PC-9 (cell line): ENCODE data around the gene INHBB. TPM values are rescaled to one million over a fixed set of nuclear protein-coding genes. Genes with fewer than 3 reads are reported as not detected.

Experiments
- BruUV-seq: library from RNA; stranded (reverse); fragments of 400-500 nt; replicated peaks from 2 replicates; lab custom pipeline; 2021; lab: Mats Ljungman, UMichigan
- CTCF ChIA-PET: fragments of 300-600 bp; sonication (Branson Sonifier 250); formaldehyde crosslinking; loops from one replicate; lab custom pipeline; 2022; ENCODE audit warnings: antibody characterized with exemption; lab: Charles Lee
- POLR2A ChIA-PET: fragments of 300-600 bp; sonication (Branson Sonifier 250); formaldehyde crosslinking; loops from one replicate; lab custom pipeline; 2022; ENCODE audit warnings: antibody characterized with exemption; ENCODE audit not compliant: unreplicated experiment; lab: Charles Lee
- DNase-seq, 2 experiments: peaks; one replicate each; pipeline versions ENCODE4 v3.0.0 to v3.0.0-alpha.2; 2015 to 2022; ENCODE audit warnings: mixed read lengths in 1 of 2
- H2AFZ ChIP-seq: fragments of 200-600 bp; sonication (generic); 2 replicates; pipeline ENCODE4 v1.8.1; 2017; ENCODE audit warnings: antibody characterized with exemption
- H3F3A ChIP-seq: fragments of 200-600 bp; sonication (generic); 2 replicates; pipeline ENCODE4 v1.8.1; 2017; ENCODE audit warnings: antibody characterized with exemption, mild to moderate bottlenecking, low read depth; ENCODE audit not compliant: insufficient read depth
- H3K27ac ChIP-seq: fragments of 200-600 bp; sonication (generic); 2 replicates; pipeline ENCODE4 v1.6.1; 2016; ENCODE audit warnings: mixed run types
- H3K27me3 ChIP-seq: fragments of 200-600 bp; sonication (generic); 2 replicates; pipeline ENCODE4 v1.6.1; 2016; ENCODE audit warnings: low read depth, mixed run types; ENCODE audit not compliant: insufficient read depth
- H3K36me3 ChIP-seq: fragments of 200-600 bp; sonication (generic); 2 replicates; pipeline ENCODE4 v1.6.1; 2016; ENCODE audit warnings: low read depth, mixed run types
- H3K4me1 ChIP-seq: fragments of 200-600 bp; sonication (generic); replicated peaks from 2 replicates; pipeline ENCODE4 v1.6.1; 2016; ENCODE audit warnings: mixed run types; ENCODE audit not compliant: insufficient read depth
- H3K4me2 ChIP-seq: fragments of 200-600 bp; sonication (generic); 2 replicates; pipeline ENCODE4 v1.6.1; 2017; ENCODE audit warnings: mixed run types
- H3K4me3 ChIP-seq: fragments of 200-600 bp; sonication (generic); 2 replicates; pipeline ENCODE4 v1.6.1; 2016; ENCODE audit warnings: mixed run types
- H3K79me2 ChIP-seq: fragments of 200-600 bp; sonication (generic); 2 replicates; pipeline ENCODE4 v1.6.1; 2017; ENCODE audit warnings: low read depth, mixed run types
- H3K9me2 ChIP-seq: fragments of 200-600 bp; sonication (generic); 2 replicates; pipeline ENCODE4 v1.8.1; 2017; ENCODE audit warnings: mild to moderate bottlenecking; ENCODE audit not compliant: insufficient read depth
- H3K9me3 ChIP-seq: fragments of 200-600 bp; sonication (generic); 2 replicates; pipeline ENCODE4 v1.8.1; 2016; ENCODE audit warnings: low read depth; ENCODE audit not compliant: insufficient read depth
- H4K20me1 ChIP-seq: fragments of 200-600 bp; sonication (generic); 2 replicates; pipeline ENCODE4 v1.8.1; 2017; ENCODE audit not compliant: insufficient read depth
- EZH2 ChIP-seq: fragments of 200-600 bp; sonication (generic); IDR thresholded peaks from 2 replicates; pipeline ENCODE4 v1.8.0; 2017; ENCODE audit warnings: antibody characterized with exemption, low read depth
- intact Hi-C: fragments of 100-400 bp; cut with micrococcal nuclease; formaldehyde crosslinking; loops from one replicate; pipeline ENCODE4 v1.10.0; 2022; ENCODE audit not compliant: unreplicated experiment
- total RNA-seq: library from RNA; stranded (reverse); gene quantifications from 2 replicates; pipeline ENCODE4 v1.2.3, GENCODE V29; 2021
- TF ChIP-seq, protein P1 (sequence below): fragments of 200-600 bp; sonication (generic); conservative IDR thresholded peaks from 2 replicates; pipeline ENCODE4 v1.6.1; 2017; ENCODE audit warnings: mixed run types, antibody characterized with exemption, mild to moderate bottlenecking, moderate library complexity

The INHBB gene
- total RNA-seq, 1 experiment from 2014 or later = 57.5 TPM

DNA sequence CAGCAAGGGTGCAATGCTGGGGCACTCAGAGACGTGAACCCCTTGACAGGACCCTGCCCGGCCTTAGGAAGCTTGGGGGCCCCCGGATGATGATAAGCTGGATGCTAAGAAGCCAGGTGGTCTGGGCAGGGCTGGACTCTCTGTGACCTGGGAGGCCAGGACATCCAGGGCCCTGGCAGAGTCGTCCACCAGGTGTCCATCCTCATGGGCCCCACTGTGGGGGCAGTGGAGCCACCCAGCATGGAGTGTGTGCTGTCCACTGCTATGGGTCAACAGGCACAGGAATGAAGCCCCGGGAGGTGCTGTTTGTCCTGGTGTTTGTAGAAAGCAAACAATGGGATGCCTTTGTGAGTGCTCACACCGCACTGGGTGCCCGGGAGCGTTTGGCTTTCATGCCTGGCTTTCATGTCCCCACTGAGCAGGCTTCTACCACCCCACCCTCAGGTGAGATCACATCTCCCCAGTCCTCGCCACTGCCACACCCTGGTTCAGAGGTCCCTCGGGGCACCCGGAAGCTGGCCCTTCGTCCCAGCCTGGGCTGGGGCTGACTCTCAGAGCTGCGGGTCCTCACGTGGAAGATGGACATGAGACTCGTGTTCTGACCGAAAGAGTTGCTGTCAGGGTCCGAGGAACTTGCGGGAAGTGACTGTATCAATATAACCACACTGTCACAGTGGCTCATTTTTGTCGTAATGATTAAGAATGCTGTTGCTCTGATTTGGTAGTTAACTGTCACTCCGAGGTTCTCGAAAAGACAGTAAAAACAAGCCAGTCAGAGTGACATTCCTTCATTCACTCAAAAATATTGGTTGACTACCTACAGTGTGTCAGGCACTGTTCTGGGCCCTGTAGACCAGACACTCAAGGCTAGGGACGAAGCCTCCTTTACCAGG lies 53.3 kb downstream of the INHBB start:
- TSS peak; percentile 47 for BruUV-seq
- peak overlapping the region; percentile 31; the same call in 1 of the 2 replicates for H3K4me3 ChIP-seq

DNA sequence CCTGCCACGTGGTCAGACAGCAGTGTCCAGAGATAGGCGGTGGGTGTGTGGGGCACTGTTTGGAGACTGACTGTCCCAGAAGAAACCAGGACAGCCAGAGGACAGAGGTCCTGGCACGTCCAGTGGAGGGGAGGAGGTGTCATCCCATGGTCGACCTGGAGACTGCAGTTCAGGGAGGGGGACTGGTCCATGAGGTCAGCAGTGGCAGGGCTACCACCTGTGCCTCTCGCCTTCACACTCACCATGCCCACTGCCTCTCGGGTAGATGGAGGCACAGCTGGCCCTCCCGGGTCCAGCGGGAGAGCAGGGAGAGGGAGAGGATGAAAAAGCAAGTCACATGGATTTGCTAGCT lies 53.9 kb downstream of the INHBB start:
- no peak overlapping the region for H3K4me3 ChIP-seq
- no peaks in the 10 kb centered on the region for H3K79me2 ChIP-seq
- intact Hi-C loops = loop anchor here (1.0 to 5.0 kb wide), 13 partner anchors 33 to 269 kb away; no protein-coding TSS in a partner anchor
- no peaks in the 10 kb centered on the region for H3K27me3 ChIP-seq
- H3F3A ChIP-seq = peaks cover 58% of the 10 kb centered on the region
- no peaks in the 10 kb centered on the region for H3K9me3 ChIP-seq
- H2AFZ ChIP-seq = no peak overlapping the region
- POLR2A ChIA-PET = interaction anchor here (0.5 kb wide), 2 partner anchors 34 to 51 kb away, joined by 3 to 4 read pairs; no protein-coding TSS in a partner anchor
- H3K9me2 ChIP-seq = no peaks in the 10 kb centered on the region
- no peak for TF ChIP-seq EZH2
- TF ChIP-seq, protein P1, sequence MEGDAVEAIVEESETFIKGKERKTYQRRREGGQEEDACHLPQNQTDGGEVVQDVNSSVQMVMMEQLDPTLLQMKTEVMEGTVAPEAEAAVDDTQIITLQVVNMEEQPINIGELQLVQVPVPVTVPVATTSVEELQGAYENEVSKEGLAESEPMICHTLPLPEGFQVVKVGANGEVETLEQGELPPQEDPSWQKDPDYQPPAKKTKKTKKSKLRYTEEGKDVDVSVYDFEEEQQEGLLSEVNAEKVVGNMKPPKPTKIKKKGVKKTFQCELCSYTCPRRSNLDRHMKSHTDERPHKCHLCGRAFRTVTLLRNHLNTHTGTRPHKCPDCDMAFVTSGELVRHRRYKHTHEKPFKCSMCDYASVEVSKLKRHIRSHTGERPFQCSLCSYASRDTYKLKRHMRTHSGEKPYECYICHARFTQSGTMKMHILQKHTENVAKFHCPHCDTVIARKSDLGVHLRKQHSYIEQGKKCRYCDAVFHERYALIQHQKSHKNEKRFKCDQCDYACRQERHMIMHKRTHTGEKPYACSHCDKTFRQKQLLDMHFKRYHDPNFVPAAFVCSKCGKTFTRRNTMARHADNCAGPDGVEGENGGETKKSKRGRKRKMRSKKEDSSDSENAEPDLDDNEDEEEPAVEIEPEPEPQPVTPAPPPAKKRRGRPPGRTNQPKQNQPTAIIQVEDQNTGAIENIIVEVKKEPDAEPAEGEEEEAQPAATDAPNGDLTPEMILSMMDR = no peak
- H3K27ac ChIP-seq = peak overlapping the region; percentile 96
- no peaks in the 10 kb centered on the region for H3K36me3 ChIP-seq
- no peak for DNase-seq
- peak overlapping the region; percentile 75 for H3K4me2 ChIP-seq
- H4K20me1 ChIP-seq = no peaks in the 10 kb centered on the region
- H3K4me1 ChIP-seq = peaks cover 86% of the 10 kb centered on the region
- CTCF ChIA-PET = no interaction called here
- no TSS peak for BruUV-seq

More for the DNA sequence above, 53.3 kb downstream of the INHBB start:
- H3K9me3 ChIP-seq = no peaks in the 10 kb centered on the region
- TF ChIP-seq EZH2 = no peak
- TF ChIP-seq, protein P1 = no peak
- H3K4me2 ChIP-seq = peak overlapping the region; percentile 75
- H2AFZ ChIP-seq = no peak overlapping the region
- H3K4me1 ChIP-seq = peaks cover 80% of the 10 kb centered on the region
- peak overlapping the region; percentile 96 for H3K27ac ChIP-seq
- no peaks in the 10 kb centered on the region for H3K9me2 ChIP-seq
- no peaks in the 10 kb centered on the region for H3K79me2 ChIP-seq
- no peaks in the 10 kb centered on the region for H4K20me1 ChIP-seq
- ChIA-PET CTCF (interaction anchor here (0.5 to 0.7 kb wide), 3 partner anchors 32 to 158 kb away, joined by 3 to 5 read pairs (median 3); no protein-coding TSS in a partner anchor), POLR2A (interaction anchor here (0.5 to 1.0 kb wide), 5 partner anchors 34 to 56 kb away, joined by 3 to 16 read pairs (median 4); no protein-coding TSS in a partner anchor)
- H3K27me3 ChIP-seq = no peaks in the 10 kb centered on the region
- H3K36me3 ChIP-seq = no peaks in the 10 kb centered on the region
- peaks cover 56% of the 10 kb centered on the region for H3F3A ChIP-seq
- peak; percentile 97 to 100 for DNase-seq
- intact Hi-C loops = loop anchor here (1.0 to 5.0 kb wide), 13 partner anchors 32 to 270 kb away; no protein-coding TSS in a partner anchor

- Histone ChIP-seq H4K20me1 (no peaks in the 10 kb centered on the region), H3K27me3 (no peaks in the 10 kb centered on the region), H3K36me3 (no peaks in the 10 kb centered on the region), H3K4me3 (no peak overlapping the region), H3K27ac (peak overlapping the region; percentile 96), H3K9me3 (no peaks in the 10 kb centered on the region), H2AFZ (no peak overlapping the region), H3K79me2 (no peaks in the 10 kb centered on the region), H3K4me2 (peak overlapping the region; percentile 75; the same call in 1 of the 2 replicates), H3F3A (peaks cover 58% of the 10 kb centered on the region), H3K9me2 (no peaks in the 10 kb centered on the region), H3K4me1 (peaks cover 90% of the 10 kb centered on the region)
- POLR2A ChIA-PET = interaction anchor here (0.5 to 0.7 kb wide), 2 partner anchors 33 to 158 kb away, joined by 4 to 5 read pairs; no protein-coding TSS in a partner anchor
- no peak for DNase-seq
- CTCF ChIA-PET = no interaction called here
- intact Hi-C loops = no loop called here
- no TSS peak for BruUV-seq
- no peak for TF ChIP-seq EZH2
- TF ChIP-seq, protein P1 = no peak
Measured at GRCh38 chr2:120400551-120400950, 54.6 kb downstream of the INHBB start.

Other genes starting within 250 kb of the INHBB start
- gene TMEM185B, start 122.7 kb upstream of the INHBB start, total RNA-seq = 23.5 and 30.3 TPM in 2 replicates
- 74.2 and 86.6 TPM in 2 replicates for gene RALB, start 93.3 kb upstream of the INHBB start, total RNA-seq